GM23338 (cell line): ENCODE data around the gene KIF1A. TPM values are rescaled to one million over a fixed set of nuclear protein-coding genes. Genes with fewer than 3 reads are reported as not detected.

Experiments used
- ATAC-seq: fragments of 200-7000 bp; cut with Tn5 transposase; 3 replicates; pipeline ENCODE4 v1.9.1; 2020
- DNase-seq: peaks from one replicate; pipeline ENCODE4 v3.0.0-alpha.2; 2015; ENCODE audit warnings: low spot score
- H2AFZ ChIP-seq: fragments of 200-600 bp; sonication (generic); 2 replicates; pipeline ENCODE4 v1.8.0; 2016; ENCODE audit warnings: antibody characterized with exemption, mild to moderate bottlenecking, moderate library complexity
- H3F3A ChIP-seq: fragments of 200-600 bp; sonication (generic); replicated peaks from 2 replicates; pipeline ENCODE4 v1.8.0; 2017; ENCODE audit warnings: antibody characterized with exemption, mixed run types, low read depth
- H3K27ac ChIP-seq: fragments of 200-600 bp; sonication (generic); 2 replicates; pipeline ENCODE4 v1.6.1; 2016; ENCODE audit warnings: low read depth
- H3K27me3 ChIP-seq: fragments of 200-600 bp; sonication (generic); 2 replicates; pipeline ENCODE4 v1.8.0; 2016; ENCODE audit warnings: mild to moderate bottlenecking, mixed run types, moderate library complexity; ENCODE audit not compliant: insufficient read depth
- H3K36me3 ChIP-seq: fragments of 200-600 bp; sonication (generic); 2 replicates; pipeline ENCODE4 v1.8.0; 2016; ENCODE audit warnings: mild to moderate bottlenecking; ENCODE audit not compliant: insufficient read depth
- H3K4me1 ChIP-seq: fragments of 200-600 bp; sonication (generic); 2 replicates; pipeline ENCODE4 v1.8.0; 2016; ENCODE audit warnings: mild to moderate bottlenecking, moderate library complexity; ENCODE audit not compliant: insufficient read depth
- H3K4me2 ChIP-seq: fragments of 200-600 bp; sonication (generic); 2 replicates; pipeline ENCODE4 v1.7.1; 2017; ENCODE audit warnings: mixed run types
- H3K4me3 ChIP-seq: fragments of 200-600 bp; sonication (generic); 2 replicates; pipeline ENCODE4 v1.6.1; 2016; ENCODE audit warnings: mixed run types
- H3K79me2 ChIP-seq: fragments of 200-600 bp; sonication (generic); replicated peaks from 2 replicates; pipeline ENCODE4 v1.8.0; 2017; ENCODE audit warnings: mild to moderate bottlenecking; ENCODE audit not compliant: insufficient read depth
- H3K9me2 ChIP-seq: fragments of 200-600 bp; sonication (generic); 2 replicates; pipeline ENCODE4 v1.8.0; 2017; ENCODE audit not compliant: insufficient read depth
- H4K20me1 ChIP-seq: fragments of 200-600 bp; sonication (generic); replicated peaks from 2 replicates; pipeline ENCODE4 v1.8.0; 2017; ENCODE audit warnings: mild to moderate bottlenecking; ENCODE audit not compliant: insufficient read depth
- H3K27ac Mint-ChIP-seq: 2 replicates; pipeline ENCODE4 v1.8.0; 2020; ENCODE audit warnings: inconsistent platforms, mild to moderate bottlenecking, moderate library complexity, mixed read lengths
- H3K27me3 Mint-ChIP-seq: 3 replicates; pipeline ENCODE4 v1.8.0; 2022; ENCODE audit warnings: low read depth, mild to moderate bottlenecking, moderate library complexity, mixed read lengths, inconsistent platforms; ENCODE audit not compliant: insufficient read depth, poor library complexity
- H3K36me3 Mint-ChIP-seq: 3 replicates; pipeline ENCODE4 v1.8.0; 2021; ENCODE audit warnings: low read depth, mild to moderate bottlenecking, inconsistent platforms, moderate library complexity, mixed read lengths
- H3K4me1 Mint-ChIP-seq: 3 replicates; pipeline ENCODE4 v1.8.0; 2020; ENCODE audit warnings: mild to moderate bottlenecking, inconsistent platforms, mixed read lengths
- H3K4me3 Mint-ChIP-seq: 3 replicates; pipeline ENCODE4 v1.8.0; 2021; ENCODE audit warnings: moderate library complexity, mild to moderate bottlenecking, inconsistent platforms, mixed read lengths
- H3K9me3 Mint-ChIP-seq: 3 replicates; pipeline ENCODE4 v1.8.0; 2020; ENCODE audit warnings: moderate library complexity, mild to moderate bottlenecking, inconsistent platforms, mixed read lengths
- EZH2 ChIP-seq: fragments of 200-600 bp; sonication (generic); IDR thresholded peaks from one replicate; pipeline ENCODE4 v1.8.0; 2017; ENCODE audit warnings: antibody characterized with exemption, mild to moderate bottlenecking, low read depth; ENCODE audit not compliant: unreplicated experiment
- EZH2phosphoT487 ChIP-seq: fragments of 200-600 bp; sonication (generic); IDR thresholded peaks from one replicate; pipeline ENCODE4 v1.8.1; 2018; ENCODE audit warnings: antibody characterized with exemption; ENCODE audit not compliant: unreplicated experiment
- NANOG ChIP-seq: IDR thresholded peaks from 2 replicates; pipeline ENCODE4 v1.6.1; 2016; ENCODE audit warnings: antibody characterized with exemption, borderline replicate concordance
- POLR2AphosphoS5 ChIP-seq: IDR thresholded peaks from 2 replicates; pipeline ENCODE4 v1.6.1; 2016; ENCODE audit warnings: antibody characterized with exemption, low read depth
- ZNF114 ChIP-seq: fragments of 250-450 bp; sonication (Bioruptor Pico); IDR thresholded peaks from 2 replicates; pipeline ENCODE4 v1.5.0; 2020; ENCODE audit warnings: mild to moderate bottlenecking, moderate library complexity
- polyA plus RNA-seq: library from polyadenylated mRNA; unstranded; fragments of >200 nt; fragmentation: Nextera tagmentation; extraction: Ambion mirVana; gene quantifications from 2 replicates; pipeline ENCODE4 v1.2.1, GENCODE V29; 2016
- total RNA-seq: library from RNA; depleted of rRNA; stranded (reverse); fragments of >200 nt; shearing (Covaris generic); gene quantifications from 2 replicates; pipeline ENCODE4 v1.2.3, GENCODE V29; 2014
- TF ChIP-seq, protein P1 (sequence below): IDR thresholded peaks from one replicate; pipeline ENCODE4 v1.6.1; 2018; ENCODE audit warnings: antibody characterized with exemption; ENCODE audit not compliant: unreplicated experiment
- TF ChIP-seq, protein P2 (sequence below), 2 experiments: fragments of 200-600 bp in 1 of 2; sonication (generic) in 1 of 2; conservative IDR thresholded peaks; 2 replicates each; pipeline versions ENCODE4 v1.5.1 to v1.6.1; 2016 to 2017; ENCODE audit warnings: antibody characterized with exemption in 2 of 2, low read depth in 2 of 2, mild to moderate bottlenecking in 2 of 2, moderate library complexity in 1 of 2
- TF ChIP-seq, protein P3 (sequence below): fragments of 250-450 bp; sonication (Bioruptor Pico); IDR thresholded peaks from 2 replicates; pipeline ENCODE4 v1.5.0; 2020; ENCODE audit warnings: mild to moderate bottlenecking, moderate library complexity
- TF ChIP-seq, protein P4 (sequence below): IDR thresholded peaks from 2 replicates; pipeline ENCODE4 v1.6.1; 2016; ENCODE audit warnings: antibody characterized with exemption

Gene KIF1A
- total and polyA plus RNA-seq, 2 experiments from 2014 or later = 169 to 214 TPM

DNA sequence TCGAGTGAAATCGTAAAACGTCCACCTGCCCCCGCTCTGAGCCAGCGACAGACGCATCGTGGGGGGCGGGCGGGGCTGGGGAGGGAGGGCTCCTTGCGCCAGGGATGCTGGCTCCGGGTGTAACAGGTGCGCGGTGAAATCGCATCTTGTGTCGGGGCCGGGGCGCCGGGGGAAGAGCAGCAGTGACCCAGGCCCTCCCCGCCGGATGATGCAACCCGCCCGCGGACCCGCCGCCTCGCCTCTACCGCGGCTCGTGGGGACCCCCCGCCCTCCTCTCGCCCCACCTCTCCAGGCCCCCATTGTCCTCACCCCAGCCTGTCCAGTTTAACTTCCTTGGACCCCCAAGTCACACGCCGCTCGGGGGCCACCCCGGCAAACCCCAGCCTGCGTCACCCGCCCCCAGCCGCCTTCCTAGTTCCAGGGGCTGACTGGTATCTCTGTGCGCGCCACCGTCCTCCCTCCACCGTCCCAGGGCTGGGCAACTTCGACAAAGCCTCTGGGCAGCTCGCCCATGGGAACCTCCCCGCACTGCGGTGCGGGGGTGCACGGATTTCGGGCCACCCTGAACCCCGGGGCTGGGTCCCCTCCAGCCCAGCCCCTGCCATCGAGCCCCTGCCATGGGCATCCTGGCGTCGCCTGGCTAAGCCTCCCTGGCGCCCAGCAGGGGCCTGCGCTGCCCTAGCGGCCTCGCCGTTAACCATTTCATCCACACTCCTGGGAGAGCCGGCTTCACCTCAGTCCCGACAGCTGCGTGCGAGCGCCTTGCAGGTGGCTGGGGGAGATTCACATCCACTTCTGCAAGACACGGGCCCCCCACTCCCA is 799 bp upstream of the KIF1A start:
- Mint-ChIP-seq H3K27ac (peak overlapping the region; percentile 86; the same call in 1 of the 2 replicates), H3K27me3 (peaks cover 13% of the 10 kb centered on the region), H3K36me3 (peaks cover 17% of the 10 kb centered on the region), H3K4me1 (peaks cover 30% of the 10 kb centered on the region), H3K9me3 (peaks cover 6% of the 10 kb centered on the region; the same call in 2 of the 3 replicates), H3K4me3 (peak overlapping the region; percentile 80)
- H2AFZ ChIP-seq = peak overlapping the region; percentile 35; the same call in 1 of the 2 replicates
- H4K20me1 ChIP-seq = peaks cover 17% of the 10 kb centered on the region; the same call in 1 of the 2 replicates
- no peaks in the 10 kb centered on the region for H3K9me2 ChIP-seq
- peak; percentile 83 for DNase-seq
- H3F3A ChIP-seq = 0 out of 2 replicates have a peak, but pooled peaks cover 3% of the 10 kb centered on the region
- H3K27ac ChIP-seq = peak overlapping the region; percentile 89
- H3K4me2 ChIP-seq = peak overlapping the region; percentile 96
- peak; percentile 48 for ATAC-seq
- H3K4me1 ChIP-seq = peaks cover 14% of the 10 kb centered on the region; the same call in 1 of the 2 replicates
- H3K36me3 ChIP-seq = no peaks in the 10 kb centered on the region
- TF ChIP-seq, protein P1, sequence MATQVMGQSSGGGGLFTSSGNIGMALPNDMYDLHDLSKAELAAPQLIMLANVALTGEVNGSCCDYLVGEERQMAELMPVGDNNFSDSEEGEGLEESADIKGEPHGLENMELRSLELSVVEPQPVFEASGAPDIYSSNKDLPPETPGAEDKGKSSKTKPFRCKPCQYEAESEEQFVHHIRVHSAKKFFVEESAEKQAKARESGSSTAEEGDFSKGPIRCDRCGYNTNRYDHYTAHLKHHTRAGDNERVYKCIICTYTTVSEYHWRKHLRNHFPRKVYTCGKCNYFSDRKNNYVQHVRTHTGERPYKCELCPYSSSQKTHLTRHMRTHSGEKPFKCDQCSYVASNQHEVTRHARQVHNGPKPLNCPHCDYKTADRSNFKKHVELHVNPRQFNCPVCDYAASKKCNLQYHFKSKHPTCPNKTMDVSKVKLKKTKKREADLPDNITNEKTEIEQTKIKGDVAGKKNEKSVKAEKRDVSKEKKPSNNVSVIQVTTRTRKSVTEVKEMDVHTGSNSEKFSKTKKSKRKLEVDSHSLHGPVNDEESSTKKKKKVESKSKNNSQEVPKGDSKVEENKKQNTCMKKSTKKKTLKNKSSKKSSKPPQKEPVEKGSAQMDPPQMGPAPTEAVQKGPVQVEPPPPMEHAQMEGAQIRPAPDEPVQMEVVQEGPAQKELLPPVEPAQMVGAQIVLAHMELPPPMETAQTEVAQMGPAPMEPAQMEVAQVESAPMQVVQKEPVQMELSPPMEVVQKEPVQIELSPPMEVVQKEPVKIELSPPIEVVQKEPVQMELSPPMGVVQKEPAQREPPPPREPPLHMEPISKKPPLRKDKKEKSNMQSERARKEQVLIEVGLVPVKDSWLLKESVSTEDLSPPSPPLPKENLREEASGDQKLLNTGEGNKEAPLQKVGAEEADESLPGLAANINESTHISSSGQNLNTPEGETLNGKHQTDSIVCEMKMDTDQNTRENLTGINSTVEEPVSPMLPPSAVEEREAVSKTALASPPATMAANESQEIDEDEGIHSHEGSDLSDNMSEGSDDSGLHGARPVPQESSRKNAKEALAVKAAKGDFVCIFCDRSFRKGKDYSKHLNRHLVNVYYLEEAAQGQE = no peak
- TF ChIP-seq ZNF114 = no peak
- no peak; the same call in 1 of the 2 replicates for TF ChIP-seq POLR2AphosphoS5
- no peak for TF ChIP-seq EZH2
- TF ChIP-seq NANOG = no peak
- TF ChIP-seq, protein P2, sequence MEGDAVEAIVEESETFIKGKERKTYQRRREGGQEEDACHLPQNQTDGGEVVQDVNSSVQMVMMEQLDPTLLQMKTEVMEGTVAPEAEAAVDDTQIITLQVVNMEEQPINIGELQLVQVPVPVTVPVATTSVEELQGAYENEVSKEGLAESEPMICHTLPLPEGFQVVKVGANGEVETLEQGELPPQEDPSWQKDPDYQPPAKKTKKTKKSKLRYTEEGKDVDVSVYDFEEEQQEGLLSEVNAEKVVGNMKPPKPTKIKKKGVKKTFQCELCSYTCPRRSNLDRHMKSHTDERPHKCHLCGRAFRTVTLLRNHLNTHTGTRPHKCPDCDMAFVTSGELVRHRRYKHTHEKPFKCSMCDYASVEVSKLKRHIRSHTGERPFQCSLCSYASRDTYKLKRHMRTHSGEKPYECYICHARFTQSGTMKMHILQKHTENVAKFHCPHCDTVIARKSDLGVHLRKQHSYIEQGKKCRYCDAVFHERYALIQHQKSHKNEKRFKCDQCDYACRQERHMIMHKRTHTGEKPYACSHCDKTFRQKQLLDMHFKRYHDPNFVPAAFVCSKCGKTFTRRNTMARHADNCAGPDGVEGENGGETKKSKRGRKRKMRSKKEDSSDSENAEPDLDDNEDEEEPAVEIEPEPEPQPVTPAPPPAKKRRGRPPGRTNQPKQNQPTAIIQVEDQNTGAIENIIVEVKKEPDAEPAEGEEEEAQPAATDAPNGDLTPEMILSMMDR (conservative IDR thresholded peaks at IDR 0.05; ENCODE audit: low read depth in 2 of 2) = no peak
- TF ChIP-seq, protein P3, sequence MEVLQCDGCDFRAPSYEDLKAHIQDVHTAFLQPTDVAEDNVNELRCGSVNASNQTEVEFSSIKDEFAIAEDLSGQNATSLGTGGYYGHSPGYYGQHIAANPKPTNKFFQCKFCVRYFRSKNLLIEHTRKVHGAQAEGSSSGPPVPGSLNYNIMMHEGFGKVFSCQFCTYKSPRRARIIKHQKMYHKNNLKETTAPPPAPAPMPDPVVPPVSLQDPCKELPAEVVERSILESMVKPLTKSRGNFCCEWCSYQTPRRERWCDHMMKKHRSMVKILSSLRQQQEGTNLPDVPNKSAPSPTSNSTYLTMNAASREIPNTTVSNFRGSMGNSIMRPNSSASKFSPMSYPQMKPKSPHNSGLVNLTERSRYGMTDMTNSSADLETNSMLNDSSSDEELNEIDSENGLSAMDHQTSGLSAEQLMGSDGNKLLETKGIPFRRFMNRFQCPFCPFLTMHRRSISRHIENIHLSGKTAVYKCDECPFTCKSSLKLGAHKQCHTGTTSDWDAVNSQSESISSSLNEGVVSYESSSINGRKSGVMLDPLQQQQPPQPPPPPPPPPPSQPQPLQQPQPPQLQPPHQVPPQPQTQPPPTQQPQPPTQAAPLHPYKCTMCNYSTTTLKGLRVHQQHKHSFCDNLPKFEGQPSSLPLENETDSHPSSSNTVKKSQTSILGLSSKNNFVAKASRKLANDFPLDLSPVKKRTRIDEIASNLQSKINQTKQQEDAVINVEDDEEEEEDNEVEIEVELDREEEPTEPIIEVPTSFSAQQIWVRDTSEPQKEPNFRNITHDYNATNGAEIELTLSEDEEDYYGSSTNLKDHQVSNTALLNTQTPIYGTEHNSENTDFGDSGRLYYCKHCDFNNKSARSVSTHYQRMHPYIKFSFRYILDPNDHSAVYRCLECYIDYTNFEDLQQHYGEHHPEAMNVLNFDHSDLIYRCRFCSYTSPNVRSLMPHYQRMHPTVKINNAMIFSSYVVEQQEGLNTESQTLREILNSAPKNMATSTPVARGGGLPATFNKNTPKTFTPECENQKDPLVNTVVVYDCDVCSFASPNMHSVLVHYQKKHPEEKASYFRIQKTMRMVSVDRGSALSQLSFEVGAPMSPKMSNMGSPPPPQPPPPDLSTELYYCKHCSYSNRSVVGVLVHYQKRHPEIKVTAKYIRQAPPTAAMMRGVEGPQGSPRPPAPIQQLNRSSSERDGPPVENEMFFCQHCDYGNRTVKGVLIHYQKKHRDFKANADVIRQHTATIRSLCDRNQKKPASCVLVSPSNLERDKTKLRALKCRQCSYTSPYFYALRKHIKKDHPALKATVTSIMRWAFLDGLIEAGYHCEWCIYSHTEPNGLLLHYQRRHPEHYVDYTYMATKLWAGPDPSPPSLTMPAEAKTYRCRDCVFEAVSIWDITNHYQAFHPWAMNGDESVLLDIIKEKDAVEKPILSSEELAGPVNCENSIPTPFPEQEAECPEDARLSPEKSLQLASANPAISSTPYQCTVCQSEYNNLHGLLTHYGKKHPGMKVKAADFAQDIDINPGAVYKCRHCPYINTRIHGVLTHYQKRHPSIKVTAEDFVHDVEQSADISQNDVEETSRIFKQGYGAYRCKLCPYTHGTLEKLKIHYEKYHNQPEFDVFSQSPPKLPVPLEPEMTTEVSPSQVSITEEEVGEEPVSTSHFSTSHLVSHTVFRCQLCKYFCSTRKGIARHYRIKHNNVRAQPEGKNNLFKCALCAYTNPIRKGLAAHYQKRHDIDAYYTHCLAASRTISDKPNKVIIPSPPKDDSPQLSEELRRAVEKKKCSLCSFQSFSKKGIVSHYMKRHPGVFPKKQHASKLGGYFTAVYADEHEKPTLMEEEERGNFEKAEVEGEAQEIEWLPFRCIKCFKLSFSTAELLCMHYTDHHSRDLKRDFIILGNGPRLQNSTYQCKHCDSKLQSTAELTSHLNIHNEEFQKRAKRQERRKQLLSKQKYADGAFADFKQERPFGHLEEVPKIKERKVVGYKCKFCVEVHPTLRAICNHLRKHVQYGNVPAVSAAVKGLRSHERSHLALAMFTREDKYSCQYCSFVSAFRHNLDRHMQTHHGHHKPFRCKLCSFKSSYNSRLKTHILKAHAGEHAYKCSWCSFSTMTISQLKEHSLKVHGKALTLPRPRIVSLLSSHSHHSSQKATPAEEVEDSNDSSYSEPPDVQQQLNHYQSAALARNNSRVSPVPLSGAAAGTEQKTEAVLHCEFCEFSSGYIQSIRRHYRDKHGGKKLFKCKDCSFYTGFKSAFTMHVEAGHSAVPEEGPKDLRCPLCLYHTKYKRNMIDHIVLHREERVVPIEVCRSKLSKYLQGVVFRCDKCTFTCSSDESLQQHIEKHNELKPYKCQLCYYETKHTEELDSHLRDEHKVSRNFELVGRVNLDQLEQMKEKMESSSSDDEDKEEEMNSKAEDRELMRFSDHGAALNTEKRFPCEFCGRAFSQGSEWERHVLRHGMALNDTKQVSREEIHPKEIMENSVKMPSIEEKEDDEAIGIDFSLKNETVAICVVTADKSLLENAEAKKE (CRISPR knock-in tag) = no peak
- TF ChIP-seq EZH2phosphoT487 = no peak
- TF ChIP-seq, protein P4, sequence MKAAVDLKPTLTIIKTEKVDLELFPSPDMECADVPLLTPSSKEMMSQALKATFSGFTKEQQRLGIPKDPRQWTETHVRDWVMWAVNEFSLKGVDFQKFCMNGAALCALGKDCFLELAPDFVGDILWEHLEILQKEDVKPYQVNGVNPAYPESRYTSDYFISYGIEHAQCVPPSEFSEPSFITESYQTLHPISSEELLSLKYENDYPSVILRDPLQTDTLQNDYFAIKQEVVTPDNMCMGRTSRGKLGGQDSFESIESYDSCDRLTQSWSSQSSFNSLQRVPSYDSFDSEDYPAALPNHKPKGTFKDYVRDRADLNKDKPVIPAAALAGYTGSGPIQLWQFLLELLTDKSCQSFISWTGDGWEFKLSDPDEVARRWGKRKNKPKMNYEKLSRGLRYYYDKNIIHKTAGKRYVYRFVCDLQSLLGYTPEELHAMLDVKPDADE = no peak
- H3K4me3 ChIP-seq = peak overlapping the region; percentile 81
- H3K27me3 ChIP-seq = peaks cover 33% of the 10 kb centered on the region
- peaks cover 33% of the 10 kb centered on the region for H3K79me2 ChIP-seq
